GM18861 (cell line): Measurements from ENCODE around the gene HUNK.

Experiments
- ATAC-seq: cut with Tn5 transposase; IDR thresholded peaks from one replicate; pipeline ENCODE4 v1.9.1; 2021; ENCODE audit not compliant: unreplicated experiment

HUNK gene

DNA sequence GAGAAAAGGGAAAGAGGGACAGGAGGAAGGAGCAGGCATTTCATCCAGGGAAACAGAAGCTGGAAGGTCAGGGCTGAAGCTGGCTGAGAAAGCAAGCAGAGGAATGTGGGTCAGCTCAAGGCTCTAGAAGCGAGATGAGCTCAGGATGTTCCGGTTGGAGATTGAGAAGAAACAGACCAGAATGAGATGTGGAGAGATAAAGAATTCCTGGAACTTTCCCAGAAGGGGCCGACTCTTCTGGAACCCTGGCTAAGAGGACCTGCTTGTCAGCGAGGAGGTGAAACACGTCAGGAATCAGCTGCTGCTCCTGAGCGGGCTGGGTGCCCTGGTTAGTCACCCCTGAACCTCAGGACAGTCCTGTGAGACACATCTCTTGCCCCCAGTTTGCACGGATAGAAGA, 75.9 kb downstream of the HUNK start:
- ATAC-seq = no peak

DNA sequence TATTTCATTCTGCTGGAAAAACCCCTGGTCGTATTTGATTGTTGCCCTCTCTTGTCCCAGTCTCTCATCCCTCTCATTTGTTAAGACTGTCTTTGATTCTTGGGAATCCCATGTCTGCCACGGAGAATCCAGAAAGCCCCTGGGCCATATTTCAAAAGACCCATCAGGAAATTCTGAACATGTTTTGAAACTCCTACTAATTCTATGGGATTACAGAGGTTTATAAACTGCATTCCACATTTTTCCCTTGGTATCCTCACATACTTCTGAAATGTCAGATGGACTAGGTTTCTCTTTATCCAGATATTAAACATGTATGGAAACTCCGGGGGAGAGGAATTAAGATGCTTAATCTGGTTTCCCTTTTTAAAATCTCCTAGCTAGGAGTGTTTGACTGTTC, 80.0 kb downstream of the HUNK start:
- no peak for ATAC-seq

DNA sequence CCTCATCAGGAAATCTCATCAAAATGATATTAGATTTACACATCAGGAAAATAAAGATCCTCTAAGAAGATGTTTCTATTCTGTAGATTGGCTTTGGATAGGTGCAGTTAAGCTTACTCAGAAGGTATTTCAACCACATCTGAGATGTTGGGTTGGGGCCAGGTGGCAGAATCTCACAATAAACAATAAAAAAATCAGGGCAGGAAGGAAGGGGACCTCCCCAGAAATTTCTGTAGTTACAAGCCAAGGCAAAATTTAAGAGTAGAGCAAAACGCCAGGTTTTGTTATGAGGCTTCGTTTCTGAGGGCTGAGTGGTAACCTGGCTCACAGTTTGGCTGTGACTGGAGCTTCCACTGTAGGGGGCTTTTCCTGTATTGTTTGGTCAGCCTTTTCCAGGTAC, 84.8 kb downstream of the HUNK start:
- ATAC-seq = no peak

DNA sequence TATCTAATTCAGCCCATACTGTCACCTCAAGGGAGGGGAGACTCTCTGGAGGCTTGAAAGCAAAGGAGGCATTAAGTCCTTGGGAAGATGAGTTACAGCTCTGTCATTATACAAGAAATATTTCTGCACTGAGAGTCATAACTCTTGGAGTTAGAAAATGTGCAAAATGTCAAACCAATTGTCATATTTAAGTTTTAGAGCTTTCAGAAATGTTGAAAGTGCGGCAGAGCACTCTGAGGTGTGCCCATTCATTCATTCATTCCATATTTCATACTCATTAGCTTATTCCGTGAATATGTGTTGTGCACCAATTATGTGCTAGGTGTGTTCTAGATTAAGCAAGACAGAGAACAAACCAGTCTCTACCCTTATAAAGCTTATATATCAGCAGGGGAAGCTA, 87.1 kb downstream of the HUNK start:
- ATAC-seq = no peak

DNA sequence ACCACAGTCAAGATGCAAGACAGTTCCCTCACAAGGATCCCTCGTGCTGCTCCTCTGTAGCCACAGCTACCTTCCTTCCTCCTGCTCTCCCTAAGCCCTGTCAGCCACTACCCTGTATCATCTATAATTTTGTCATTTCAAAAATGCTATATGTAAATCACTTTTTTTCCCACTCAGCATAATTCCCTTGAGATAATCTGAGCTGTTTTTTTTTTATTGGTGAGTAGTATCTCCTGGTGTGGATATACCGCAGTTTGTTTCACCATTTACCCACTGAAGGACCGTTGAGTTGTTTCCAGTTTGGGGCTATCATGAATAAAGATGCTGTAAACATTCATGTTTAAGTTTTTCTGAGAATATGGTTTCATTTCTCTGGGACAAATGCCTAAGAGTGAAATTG, 88.2 kb downstream of the HUNK start:
- no peak for ATAC-seq

DNA sequence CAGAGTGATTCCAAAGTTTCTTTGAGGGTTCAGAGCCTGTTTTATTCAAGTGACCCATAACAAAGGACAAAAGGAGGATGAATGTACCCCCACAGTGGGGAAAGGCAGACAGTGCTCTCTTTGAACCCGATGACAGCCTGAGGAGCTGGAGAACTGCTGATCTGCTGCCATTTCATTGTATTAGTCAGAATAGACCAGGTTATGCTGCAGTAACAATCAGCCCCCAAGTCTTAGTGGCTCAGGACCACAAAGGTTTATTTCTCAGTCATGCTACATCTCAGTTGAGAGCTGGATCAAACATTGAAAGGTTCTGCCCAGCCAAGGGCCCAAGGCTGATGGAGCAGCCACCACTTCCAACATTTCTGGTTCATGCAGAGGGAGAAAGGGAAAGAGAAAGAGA, 88.9 kb downstream of the HUNK start:
- no peak for ATAC-seq

DNA sequence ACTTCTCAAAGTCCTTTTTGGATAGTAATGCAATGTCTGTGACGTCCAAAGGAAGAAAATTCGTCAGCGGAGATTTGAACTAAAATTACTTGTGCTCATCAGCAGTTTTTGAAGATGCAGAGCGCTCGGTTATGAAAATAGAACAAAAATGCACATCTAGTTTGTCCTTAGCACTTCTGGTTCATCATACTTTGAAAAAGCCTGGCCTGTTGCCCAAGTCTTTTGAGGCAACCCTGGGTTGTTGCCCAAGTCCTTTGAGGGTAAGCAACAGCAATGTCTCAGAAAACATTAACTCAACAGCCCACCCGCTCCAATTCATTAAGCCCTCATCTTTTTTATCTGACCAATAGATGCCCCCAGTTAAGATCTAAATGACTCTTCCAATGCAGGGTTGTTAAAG, 91.9 kb downstream of the HUNK start:
- no peak for ATAC-seq

DNA sequence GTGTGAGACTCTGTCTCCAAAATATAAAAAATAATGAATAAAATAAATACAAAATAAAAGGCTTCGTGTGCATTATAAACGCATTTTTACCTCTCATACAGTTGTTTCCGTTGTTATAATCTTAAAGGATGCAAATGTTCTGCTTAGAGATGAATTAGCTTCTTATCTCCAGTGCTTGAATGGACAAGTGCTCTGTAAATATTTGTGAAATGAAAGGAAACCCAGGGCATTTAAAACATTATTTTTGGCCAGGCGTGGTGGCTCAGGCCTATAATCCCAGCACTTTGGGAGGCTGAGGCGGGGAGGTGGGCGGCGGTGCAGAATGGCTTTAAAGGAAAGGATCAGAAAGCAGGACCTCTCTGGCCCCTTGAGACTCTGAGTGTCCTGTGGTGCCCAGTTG, 94.5 kb downstream of the HUNK start:
- no peak for ATAC-seq

DNA sequence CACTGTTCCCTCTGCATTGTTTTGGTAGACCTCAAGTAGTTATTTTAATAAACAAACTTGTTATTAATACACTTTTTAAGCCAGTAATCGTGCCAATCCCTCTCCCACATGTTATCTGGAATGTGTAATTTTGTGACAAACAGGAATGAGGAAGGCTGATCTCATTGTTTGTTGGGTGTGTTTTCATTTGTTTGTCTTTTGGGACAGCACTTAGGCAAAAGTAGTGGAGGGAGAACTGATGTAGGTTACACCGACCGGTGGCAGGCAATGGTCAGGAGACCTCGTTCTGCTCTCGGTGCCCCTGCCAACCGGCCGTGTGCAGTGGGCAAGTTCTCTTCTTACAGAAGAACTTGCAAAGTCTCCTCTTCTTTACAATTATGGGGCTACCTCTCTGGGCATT, 99.8 kb downstream of the HUNK start:
- no peak for ATAC-seq

DNA sequence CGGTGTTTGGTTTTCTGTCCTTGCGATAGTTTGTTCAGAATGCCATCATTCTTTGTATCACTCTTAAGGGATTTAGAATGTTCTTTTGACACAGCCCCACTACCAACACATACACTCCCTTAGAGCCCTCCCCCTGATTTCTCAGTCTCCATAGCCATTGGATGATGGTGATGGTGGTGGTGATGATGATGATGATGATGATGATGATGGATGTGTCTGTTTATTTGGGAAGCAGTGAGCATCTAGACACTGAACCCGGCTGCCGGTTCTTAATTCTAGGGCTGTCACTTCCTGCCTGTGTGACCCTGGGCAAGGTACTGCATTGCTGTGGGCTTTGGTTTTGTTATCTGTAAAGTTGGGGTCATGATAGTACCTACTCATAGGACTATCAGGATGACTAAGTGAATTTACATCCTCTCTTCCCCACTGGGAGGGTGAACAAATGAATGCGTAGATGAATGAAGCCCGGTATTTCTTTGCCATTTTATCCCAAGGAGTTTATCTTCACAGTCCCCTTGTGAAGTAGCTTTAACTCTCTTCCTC, 100.7 kb downstream of the HUNK start:
- ATAC-seq = no peak

DNA sequence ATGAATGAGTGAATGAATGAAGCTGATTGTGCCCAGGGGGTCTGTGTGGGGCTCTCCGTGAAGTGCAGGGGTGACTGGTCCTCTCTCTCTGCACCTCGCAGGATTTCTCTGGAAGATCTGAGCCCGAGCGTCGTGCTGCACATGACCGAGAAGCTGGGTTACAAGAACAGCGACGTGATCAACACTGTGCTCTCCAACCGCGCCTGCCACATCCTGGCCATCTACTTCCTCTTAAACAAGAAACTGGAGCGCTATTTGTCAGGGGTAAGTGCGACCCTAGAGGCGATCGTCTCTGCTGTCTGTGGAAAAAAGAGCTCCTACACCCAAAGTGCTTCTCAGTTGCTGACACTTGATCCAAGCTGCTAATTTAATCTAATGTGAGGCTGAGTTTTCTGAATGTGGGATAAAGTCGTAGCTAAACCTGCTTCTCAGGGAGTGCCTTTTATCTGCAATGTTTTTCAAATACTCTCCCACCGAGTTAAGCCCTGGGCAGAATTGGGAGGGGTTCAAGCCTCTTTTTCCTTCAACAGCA, 101.7 kb downstream of the HUNK start:
- no peak for ATAC-seq

DNA sequence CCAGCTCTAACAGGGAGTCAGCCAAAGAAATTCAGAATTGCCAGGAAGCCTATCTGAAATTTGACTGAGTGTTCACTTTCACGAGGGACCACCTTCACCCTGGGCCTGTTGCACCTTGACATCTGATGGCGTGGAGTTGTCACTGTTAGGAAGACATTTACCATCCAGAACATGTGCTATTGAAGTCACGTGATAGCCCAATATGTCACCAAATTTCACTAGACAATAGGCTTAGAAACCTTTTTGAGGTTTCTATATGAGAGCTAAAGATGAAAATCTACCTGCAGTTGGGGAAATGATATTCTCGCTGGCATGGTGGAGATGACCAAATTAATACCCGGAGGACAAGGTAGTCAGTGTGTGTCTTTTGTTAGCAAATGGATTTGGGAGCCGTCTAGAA, 102.7 kb downstream of the HUNK start:
- ATAC-seq = no peak

DNA sequence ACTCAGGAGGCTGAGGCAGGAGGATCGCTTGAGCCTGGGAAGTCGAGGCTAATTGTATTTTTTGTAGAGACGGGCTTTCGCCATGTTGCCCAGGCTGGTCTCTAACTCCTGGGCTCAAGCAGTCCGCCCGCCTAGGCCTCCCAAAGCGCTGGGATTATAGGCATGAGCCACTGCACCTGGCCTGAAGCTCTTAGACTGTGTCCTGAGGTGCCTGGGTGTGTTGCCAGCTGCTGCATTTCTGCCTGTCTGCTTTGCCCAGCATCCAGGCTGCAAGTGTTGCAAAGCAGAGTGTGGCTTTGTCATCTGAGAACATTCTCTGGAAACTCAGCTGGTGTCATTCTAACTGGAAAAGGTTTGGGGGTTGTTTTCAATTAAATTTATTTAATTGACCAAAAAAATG, 105.0 kb downstream of the HUNK start:
- ATAC-seq = no peak

DNA sequence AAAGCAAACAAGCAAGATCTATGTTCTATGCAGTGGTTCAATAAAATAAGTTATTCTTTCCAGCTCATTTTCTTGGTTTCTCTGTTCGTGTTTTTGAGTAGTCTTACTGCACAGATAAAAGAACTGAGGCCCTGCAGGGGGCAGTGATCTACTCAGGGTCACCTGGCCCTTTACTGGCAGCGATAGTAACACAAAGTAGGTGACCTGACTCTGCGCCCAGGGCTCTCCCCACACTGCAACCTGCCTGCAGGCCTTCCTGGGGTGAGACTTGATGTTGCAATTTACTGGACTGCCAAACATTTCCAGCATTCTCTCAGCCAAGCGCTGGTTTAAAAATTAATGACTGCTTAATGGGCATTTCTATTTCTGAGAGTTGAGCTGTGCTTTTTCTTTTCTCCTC, 110.3 kb downstream of the HUNK start:
- no peak for ATAC-seq

DNA sequence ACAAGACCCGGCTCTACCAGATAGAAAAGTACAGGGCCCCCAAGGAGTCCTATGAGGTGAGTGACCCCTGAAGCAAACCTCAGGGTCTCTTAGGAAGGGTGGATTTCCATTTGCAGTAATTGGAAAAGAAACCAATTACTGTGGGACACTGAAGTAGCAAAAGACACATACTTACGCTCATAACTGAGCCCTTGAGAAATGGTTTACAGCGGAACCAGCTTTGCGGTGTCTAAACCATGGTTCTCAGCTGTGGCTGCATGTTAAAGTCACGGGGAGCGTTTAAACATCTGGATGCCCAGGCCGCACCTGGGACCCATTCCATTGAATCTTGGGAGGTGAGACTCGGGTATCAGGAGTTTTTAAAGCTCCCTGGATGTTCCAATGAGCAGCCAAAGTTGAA, 110.7 kb downstream of the HUNK start:
- no peak for ATAC-seq

DNA sequence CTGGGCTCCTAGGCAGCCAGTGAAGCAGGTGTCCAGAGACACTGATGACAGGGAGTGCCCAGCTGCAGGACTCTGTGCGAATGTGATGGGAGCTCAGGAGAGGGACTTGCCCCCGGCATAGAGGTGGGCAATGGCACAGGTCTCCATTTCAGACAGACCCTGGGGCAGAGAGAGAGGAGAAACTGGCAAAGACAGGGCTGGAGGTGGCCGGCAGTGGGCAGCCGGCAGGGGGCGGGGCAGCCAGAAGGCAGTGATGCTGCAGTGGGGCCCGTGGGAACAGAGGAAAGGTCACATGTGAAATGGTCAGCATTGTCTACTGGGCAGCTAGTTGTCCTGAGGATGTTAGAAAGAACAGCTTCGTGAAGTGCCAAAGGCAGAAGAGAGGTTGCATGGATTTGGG, 112.6 kb downstream of the HUNK start:
- no peak for ATAC-seq

DNA sequence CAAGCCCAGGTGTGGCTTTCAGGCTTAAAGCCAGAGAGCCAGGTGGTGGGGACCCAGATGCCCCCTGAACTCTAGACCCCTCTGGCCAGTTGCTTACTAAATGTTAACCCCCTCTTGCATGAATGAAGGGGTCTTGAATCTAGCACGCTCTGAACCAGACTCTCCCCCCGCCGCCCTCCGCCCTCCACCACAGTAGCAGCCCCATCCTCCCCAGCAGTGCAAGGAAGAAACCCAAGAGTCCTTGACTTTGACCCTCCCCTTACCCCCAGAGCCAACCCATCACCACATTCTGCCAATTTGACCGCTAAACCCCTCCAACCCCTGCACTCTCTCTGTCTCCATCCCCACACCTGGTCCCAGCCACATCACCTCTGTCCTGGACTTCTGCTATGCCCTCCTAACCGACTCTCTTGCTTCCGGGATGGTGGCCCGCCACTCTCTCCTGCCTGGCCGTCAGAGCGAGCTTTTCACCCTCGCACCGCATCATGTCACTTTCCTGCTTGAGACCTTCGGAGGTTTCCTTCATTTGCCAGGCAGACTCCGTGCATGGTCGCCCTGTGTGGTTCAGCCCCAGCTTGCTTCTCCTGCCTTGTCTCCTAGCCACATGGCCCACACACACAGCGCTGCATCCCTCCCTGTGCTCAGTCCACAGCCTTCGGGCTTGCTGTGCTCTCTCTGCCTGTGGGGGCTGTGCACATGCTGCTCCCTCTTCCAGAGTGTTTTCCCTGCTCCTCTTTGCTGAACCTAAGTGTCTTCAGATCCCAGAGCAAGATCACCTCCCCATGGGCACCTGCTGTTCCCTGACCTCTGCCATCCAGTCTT, 113.4 kb downstream of the HUNK start:
- no peak for ATAC-seq

DNA sequence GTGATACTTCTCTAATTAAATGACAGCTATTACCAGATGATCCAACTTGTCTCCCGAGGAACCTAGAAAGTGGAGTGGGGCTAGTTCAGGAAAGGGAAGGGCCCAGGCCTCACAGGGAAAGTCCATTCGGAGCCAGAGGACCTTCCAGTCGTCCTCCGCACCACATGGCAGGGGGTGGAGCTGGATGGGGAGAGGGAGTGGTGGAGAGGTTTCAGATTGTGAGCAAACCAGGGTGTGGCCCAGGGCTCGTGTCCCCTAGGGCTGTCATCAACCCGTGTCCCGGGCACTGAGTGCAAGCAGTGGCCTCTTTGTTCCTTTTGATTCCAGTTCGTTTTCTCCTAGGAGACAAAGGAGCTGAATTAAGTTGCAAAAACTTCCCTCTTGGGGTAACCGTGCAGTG, 114.9 kb downstream of the HUNK start:
- no peak for ATAC-seq

DNA sequence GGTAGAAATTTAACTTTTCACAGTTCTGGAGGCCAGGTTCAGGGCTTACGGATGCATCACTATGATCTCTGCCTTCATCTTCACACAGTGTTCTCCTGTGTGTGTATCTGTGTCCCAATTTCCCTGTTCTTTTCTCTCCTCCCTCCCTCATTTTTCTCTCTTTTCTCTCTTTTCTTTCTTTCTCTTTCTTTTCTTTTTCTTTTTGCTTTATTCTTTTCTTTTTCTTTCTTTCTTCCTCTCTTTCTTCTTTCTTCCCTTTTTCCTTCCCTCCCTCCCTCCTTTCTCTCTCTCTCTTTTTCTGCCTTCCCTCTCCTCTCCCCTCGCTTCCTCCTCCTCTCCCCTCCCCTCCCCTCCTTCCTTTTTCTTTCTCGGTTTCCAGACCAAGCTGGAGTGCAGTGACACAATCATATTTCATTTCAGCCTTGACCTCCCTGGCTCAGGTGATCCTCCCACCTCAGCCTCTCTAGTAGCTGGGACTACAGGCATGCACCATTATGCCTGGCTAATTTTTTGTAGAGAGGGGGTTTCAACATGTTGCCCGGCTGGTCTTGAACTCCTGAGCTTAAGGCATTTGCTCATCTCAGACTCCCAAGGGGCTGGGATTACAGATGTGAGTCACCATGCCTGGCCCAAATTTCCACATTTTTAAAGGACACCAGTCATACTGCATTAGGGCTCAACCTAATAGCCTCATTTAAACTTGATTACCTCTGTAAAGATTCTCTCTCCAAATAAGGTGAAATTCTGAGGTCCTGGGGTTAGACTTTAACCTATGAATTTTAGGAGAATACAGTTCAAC, 115.9 kb downstream of the HUNK start:
- no peak for ATAC-seq

DNA sequence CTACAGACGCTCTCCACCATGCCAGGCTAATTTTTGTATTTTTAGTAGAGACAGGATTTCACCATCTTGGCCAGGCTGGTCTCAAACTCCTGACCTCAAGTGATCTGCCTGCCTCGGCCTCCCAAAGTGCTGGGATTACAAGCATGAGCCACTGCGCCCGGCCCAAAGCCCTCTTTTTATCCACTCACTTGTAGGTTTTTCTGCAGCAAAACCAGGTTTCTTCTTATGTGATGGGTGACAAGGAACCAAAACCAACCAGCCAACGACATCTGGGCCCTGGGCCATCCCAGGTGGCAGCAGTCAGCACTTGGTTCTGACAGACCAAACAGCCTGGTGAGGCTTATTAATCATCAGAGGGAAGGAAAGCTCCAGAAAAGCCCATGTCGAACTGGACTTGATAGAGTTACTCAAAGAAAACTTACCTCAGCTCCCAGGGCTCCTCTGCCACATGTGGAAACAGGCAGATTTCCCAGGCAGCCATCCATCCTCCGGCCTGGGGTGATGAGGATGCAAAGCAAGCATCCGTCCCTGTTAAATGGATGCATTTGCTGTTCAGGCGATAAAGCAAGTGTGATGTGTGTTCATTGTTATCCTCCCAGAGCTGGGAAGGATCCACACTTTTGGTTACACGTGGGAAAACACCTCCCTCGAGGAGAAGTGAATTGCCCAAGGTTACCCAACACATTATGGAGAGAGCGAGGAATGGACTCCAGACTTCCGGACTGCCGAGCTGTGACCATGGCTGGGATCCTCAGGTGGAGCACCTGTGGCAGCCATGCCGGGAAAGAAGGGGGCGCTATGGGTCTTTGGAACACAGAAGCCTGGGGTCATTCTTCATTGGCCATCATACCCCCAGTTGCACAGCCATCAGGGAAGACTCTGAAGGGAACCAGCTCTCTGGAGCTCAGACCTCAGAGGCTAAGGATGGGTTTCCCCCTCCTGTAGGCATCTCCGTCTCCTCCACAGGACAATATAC, 118.8 kb downstream of the HUNK start:
- no peak for ATAC-seq

DNA sequence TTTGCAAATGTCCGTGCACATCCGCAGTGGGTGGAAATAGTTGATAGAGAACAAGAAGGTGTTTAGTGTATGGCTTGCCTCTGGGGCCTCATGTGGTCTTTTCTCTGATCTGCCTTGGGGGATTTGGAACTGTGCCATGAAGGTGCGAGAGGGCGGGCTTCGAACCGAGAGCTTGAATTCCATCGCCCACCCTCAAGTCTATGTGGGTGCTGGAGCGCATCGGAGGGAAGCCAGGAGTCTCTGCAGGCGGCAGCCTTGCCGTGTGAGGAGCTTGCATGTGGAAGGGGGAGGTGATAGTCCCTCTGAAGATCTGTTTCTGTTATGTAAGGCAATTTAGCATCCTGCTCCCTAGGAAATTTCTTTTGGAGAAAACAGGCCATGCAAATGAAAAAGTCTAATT, 119.6 kb downstream of the HUNK start:
- no peak for ATAC-seq
